Neuronal stem cell (in vitro differentiated cells): Measurements from ENCODE around the gene NATD1.

ENCODE experiments used
- DNase-seq: peaks from one replicate; pipeline ENCODE4 v3.0.0-alpha.2; 2013; ENCODE audit warnings: low spot score
- H2AFZ ChIP-seq: one replicate; pipeline ENCODE4 v1.6.1; 2013; ENCODE audit warnings: mild to moderate bottlenecking, low read length, inconsistent platforms
- H2AK5ac ChIP-seq: 2 replicates; pipeline ENCODE4 v1.6.1; 2013; ENCODE audit warnings: low read depth, mild to moderate bottlenecking, inconsistent platforms, low read length, moderate library complexity, mixed read lengths
- H2BK120ac ChIP-seq: 2 replicates; pipeline ENCODE4 v1.6.1; 2013; ENCODE audit warnings: low read depth, mild to moderate bottlenecking, inconsistent platforms, low read length, moderate library complexity, mixed read lengths
- H2BK12ac ChIP-seq: one replicate; pipeline ENCODE4 v1.6.1; 2013; ENCODE audit warnings: low read length, inconsistent platforms
- H2BK15ac ChIP-seq: 2 replicates; pipeline ENCODE4 v1.6.1; 2013; ENCODE audit warnings: mild to moderate bottlenecking, low read length, inconsistent platforms, mixed read lengths
- H2BK5ac ChIP-seq: one replicate; pipeline ENCODE4 v1.6.1; 2013; ENCODE audit warnings: inconsistent platforms, mild to moderate bottlenecking, low read length, moderate library complexity
- H3K14ac ChIP-seq: one replicate; pipeline ENCODE4 v1.6.1; 2013; ENCODE audit warnings: low read length, inconsistent platforms
- H3K18ac ChIP-seq: 2 replicates; pipeline ENCODE4 v1.6.1; 2013; ENCODE audit warnings: low read length, inconsistent platforms
- H3K23ac ChIP-seq: 2 replicates; pipeline ENCODE4 v1.6.1; 2013; ENCODE audit warnings: low read depth, mild to moderate bottlenecking, mixed read lengths, low read length, inconsistent platforms; ENCODE audit not compliant: poor library complexity
- H3K27ac ChIP-seq: replicated peaks from 3 replicates; pipeline ENCODE4 v1.5.1; 2013; ENCODE audit warnings: low read length, inconsistent platforms
- H3K27me3 ChIP-seq, 3 experiments: 2 replicates each; pipeline ENCODE4 v1.6.1; 2013; ENCODE audit warnings: low read length in 3 of 3, mild to moderate bottlenecking in 2 of 3, inconsistent platforms in 1 of 3, low read depth in 1 of 3, mixed read lengths in 1 of 3, moderate library complexity in 1 of 3; ENCODE audit not compliant: control insufficient read depth in 3 of 3, insufficient read depth in 3 of 3
- H3K36me3 ChIP-seq, 2 donors: replicated peaks in 1 of 2; 2 replicates each; pipeline ENCODE4 v1.6.1; 2013; ENCODE audit warnings: low read length in 2 of 2; ENCODE audit not compliant: control insufficient read depth in 2 of 2, insufficient read depth in 2 of 2
- H3K4ac ChIP-seq: 2 replicates; pipeline ENCODE4 v1.6.1; 2013; ENCODE audit warnings: inconsistent platforms, mild to moderate bottlenecking, low read length, moderate library complexity
- H3K4me1 ChIP-seq, 2 donors: 1 replicate in 1 of 2; 2 replicates in 1 of 2; pipeline ENCODE4 v1.6.1; 2013; ENCODE audit warnings: low read length in 2 of 2, low read depth in 1 of 2; ENCODE audit not compliant: control insufficient read depth in 2 of 2, insufficient read depth in 1 of 2
- H3K4me2 ChIP-seq: one replicate; pipeline ENCODE4 v1.6.1; 2013; ENCODE audit warnings: mild to moderate bottlenecking, low read length, inconsistent platforms; ENCODE audit not compliant: insufficient read depth, poor library complexity, severe bottlenecking
- H3K4me3 ChIP-seq, 2 donors: 2 replicates each; pipeline ENCODE4 v1.5.1; 2013; ENCODE audit warnings: low read length in 2 of 2, mild to moderate bottlenecking in 2 of 2, inconsistent platforms in 1 of 2, moderate library complexity in 1 of 2
- H3K79me1 ChIP-seq: one replicate; pipeline ENCODE4 v1.6.1; 2013; ENCODE audit warnings: low read depth, mild to moderate bottlenecking, inconsistent platforms, low read length, moderate library complexity
- H3K9ac ChIP-seq: one replicate; pipeline ENCODE4 v1.6.1; 2013; ENCODE audit warnings: mild to moderate bottlenecking, low read depth, low read length, inconsistent platforms; ENCODE audit not compliant: poor library complexity
- H3K9me3 ChIP-seq, 2 donors: replicated peaks in 1 of 2; 2 replicates each; pipeline versions ENCODE3 to v1.6.1; 2013; ENCODE audit warnings: low read length in 2 of 2, mild to moderate bottlenecking in 2 of 2, inconsistent platforms in 1 of 2, low read depth in 1 of 2, mixed read lengths in 1 of 2, moderate library complexity in 1 of 2; ENCODE audit not compliant: control insufficient read depth in 2 of 2, insufficient read depth in 1 of 2
- H4K8ac ChIP-seq: one replicate; pipeline ENCODE4 v1.6.1; 2013; ENCODE audit warnings: low read depth, mild to moderate bottlenecking, inconsistent platforms, low read length, moderate library complexity
- H4K91ac ChIP-seq: one replicate; pipeline ENCODE4 v1.6.1; 2013; ENCODE audit warnings: low read length, low read depth, mild to moderate bottlenecking, inconsistent platforms; ENCODE audit not compliant: poor library complexity
- WGBS, 2 donors: extraction: QIAGEN DNeasy Blood & Tissue Kit; methylation state at CpG; one replicate each; pipeline ENCODE4 v1.1.7; 2013; ENCODE audit warnings: missing lambda C conversion rate in 2 of 2, mixed read lengths in 1 of 2; ENCODE audit not compliant: insufficient read length in 2 of 2, insufficient replicate concordance in 1 of 2; ENCODE audit errors: extremely low coverage in 2 of 2; 5-methylcytosine and 5-hydroxymethylcytosine counted together

Gene NATD1

GRCh38 chr17:21201874-21202273 lies 51.3 kb downstream of the NATD1 start:
- no peak overlapping the region for H2AK5ac ChIP-seq
- H3K23ac ChIP-seq = no peak overlapping the region
- no peak overlapping the region for H3K9ac ChIP-seq
- no peak overlapping the region for H2BK15ac ChIP-seq
- H3K18ac ChIP-seq = no peak overlapping the region
- H3K4me3 ChIP-seq = no peak overlapping the region
- DNase-seq = no peak
- no peak overlapping the region for H2AFZ ChIP-seq
- H2BK120ac ChIP-seq = no peak overlapping the region
- no peak overlapping the region for H4K91ac ChIP-seq
- no peak overlapping the region for H4K8ac ChIP-seq
- peaks cover 10 to 18% of the 10 kb centered on the region in 2 donors for H3K4me1 ChIP-seq
- H3K9me3 ChIP-seq = no peaks in the 10 kb centered on the region
- no peak overlapping the region for H2BK12ac ChIP-seq
- H3K4ac ChIP-seq = no peak overlapping the region
- WGBS, 2 donors = no CpG with 5 or more reads among the region's 11 CpGs
- no peaks in the 10 kb centered on the region for H3K27me3 ChIP-seq
- H3K36me3 ChIP-seq = peaks cover 13 to 56% of the 10 kb centered on the region in 2 donors
- no peak overlapping the region for H3K27ac ChIP-seq
- no peak overlapping the region for H3K14ac ChIP-seq
- H3K4me2 ChIP-seq = no peak overlapping the region
- peaks cover 17% of the 10 kb centered on the region for H3K79me1 ChIP-seq
- H2BK5ac ChIP-seq = no peak overlapping the region

DNA sequence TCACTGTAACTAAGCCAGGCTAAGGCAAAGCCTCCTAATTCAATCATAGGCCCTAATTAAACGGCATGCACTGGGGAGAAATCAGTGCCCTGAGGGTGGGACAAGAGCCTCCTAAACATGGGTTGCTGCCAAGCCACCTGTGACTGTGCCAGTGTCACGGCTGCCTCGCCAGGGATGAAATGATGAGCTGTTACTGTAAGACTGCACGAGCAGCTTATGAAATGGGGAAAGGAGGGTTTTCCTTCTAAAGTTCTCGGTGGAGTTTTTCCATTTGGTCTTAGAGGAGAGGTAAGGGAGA lies 52.0 kb downstream of the NATD1 start:
- no peak overlapping the region for H2BK15ac ChIP-seq
- no peak overlapping the region for H3K18ac ChIP-seq
- no peak overlapping the region for H3K4ac ChIP-seq
- peaks cover 17% of the 10 kb centered on the region for H3K79me1 ChIP-seq
- H4K91ac ChIP-seq = no peak overlapping the region
- no peak overlapping the region for H3K4me2 ChIP-seq
- no peak overlapping the region for H3K4me3 ChIP-seq
- peaks cover 13 to 56% of the 10 kb centered on the region in 2 donors for H3K36me3 ChIP-seq
- H2BK12ac ChIP-seq = no peak overlapping the region
- peaks cover 10 to 18% of the 10 kb centered on the region in 2 donors for H3K4me1 ChIP-seq
- no peaks in the 10 kb centered on the region for H3K27me3 ChIP-seq
- H4K8ac ChIP-seq = no peak overlapping the region
- H2AK5ac ChIP-seq = no peak overlapping the region
- H2AFZ ChIP-seq = no peak overlapping the region
- no peak overlapping the region for H2BK120ac ChIP-seq
- no peak overlapping the region for H3K9ac ChIP-seq
- no peak overlapping the region for H3K27ac ChIP-seq
- H3K23ac ChIP-seq = no peak overlapping the region
- no peak overlapping the region for H2BK5ac ChIP-seq
- DNase-seq = no peak
- WGBS, 2 donors = no CpG with 5 or more reads among the region's 5 CpGs
- no peaks in the 10 kb centered on the region for H3K9me3 ChIP-seq
- H3K14ac ChIP-seq = no peak overlapping the region

DNA sequence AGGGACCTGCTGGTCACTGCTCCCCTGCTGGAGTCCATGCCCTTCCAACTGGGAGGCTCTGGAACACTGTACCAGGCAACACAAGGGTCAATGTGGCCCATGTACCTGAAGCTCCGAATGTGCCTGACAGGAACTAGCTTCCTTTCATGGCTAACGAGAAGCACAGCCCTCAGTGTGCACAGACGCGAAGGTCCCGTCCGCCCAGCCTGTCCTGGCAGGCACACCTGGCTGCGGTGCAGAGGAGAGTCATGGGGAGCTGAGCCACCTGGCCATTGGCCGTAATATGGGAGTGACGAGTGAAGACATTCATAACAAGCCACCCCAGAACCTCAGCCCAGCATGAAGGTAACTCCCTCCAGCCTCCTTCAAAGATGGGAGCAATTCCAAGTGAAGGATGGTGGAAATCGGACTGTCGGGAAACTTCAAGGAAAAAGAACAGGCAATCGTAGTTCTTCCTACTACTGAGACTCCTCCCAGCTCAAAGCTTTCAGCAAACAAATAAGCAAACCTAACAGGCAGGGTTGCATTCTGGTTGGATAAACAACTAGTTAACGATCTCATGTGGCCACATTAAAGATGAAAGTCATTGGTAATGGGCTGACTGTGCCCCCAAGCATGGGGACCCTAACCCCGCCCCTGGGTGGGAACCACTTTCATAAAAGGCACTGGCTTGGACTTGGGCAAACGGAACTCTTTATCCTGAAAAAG lies 52.5 kb downstream of the NATD1 start:
- H4K91ac ChIP-seq = no peak overlapping the region
- no peak overlapping the region for H3K9ac ChIP-seq
- H2BK5ac ChIP-seq = no peak overlapping the region
- H3K4me2 ChIP-seq = no peak overlapping the region
- no peak overlapping the region for H3K18ac ChIP-seq
- no peak overlapping the region for H3K14ac ChIP-seq
- no peak for DNase-seq
- no peak overlapping the region for H2AFZ ChIP-seq
- H3K27ac ChIP-seq = no peak overlapping the region
- no peak overlapping the region for H3K23ac ChIP-seq
- no CpG with 5 or more reads among the region's 15 CpGs for WGBS, 2 donors
- H3K27me3 ChIP-seq = no peaks in the 10 kb centered on the region
- H2BK15ac ChIP-seq = no peak overlapping the region
- H3K36me3 ChIP-seq = peaks cover 13 to 57% of the 10 kb centered on the region in 2 donors
- peak overlapping the region in 1 of 2 donors; percentile 35 for H3K4me3 ChIP-seq
- H3K9me3 ChIP-seq = no peaks in the 10 kb centered on the region
- H4K8ac ChIP-seq = no peak overlapping the region
- H3K79me1 ChIP-seq = peaks cover 17% of the 10 kb centered on the region
- H3K4me1 ChIP-seq = peaks cover 10 to 18% of the 10 kb centered on the region in 2 donors
- no peak overlapping the region for H2BK12ac ChIP-seq
- no peak overlapping the region for H3K4ac ChIP-seq
- no peak overlapping the region for H2BK120ac ChIP-seq
- no peak overlapping the region for H2AK5ac ChIP-seq

DNA sequence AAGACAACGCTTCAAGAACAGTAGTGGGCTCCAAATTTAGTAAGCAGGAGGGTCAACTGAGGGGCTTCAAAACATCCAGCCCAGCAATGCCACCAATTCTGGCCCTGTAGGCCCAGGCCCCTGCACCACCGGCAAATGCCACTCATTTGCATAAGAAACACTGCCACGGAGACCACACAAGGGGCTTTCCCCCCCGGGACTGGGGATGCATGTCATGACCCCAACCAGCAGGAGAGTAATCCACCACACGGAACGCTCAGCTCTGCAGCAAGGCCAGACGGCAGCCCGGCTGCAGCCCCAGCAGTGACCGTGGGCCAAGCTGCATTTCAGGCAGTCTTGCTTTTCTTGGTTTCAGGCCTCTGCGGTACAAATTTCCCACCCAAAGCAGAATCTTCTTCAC lies 53.4 kb downstream of the NATD1 start:
- Histone ChIP-seq H3K9ac (no peak overlapping the region), H2AK5ac (no peak overlapping the region), H3K18ac (no peak overlapping the region), H2BK120ac (no peak overlapping the region), H4K91ac (no peak overlapping the region), H2AFZ (no peak overlapping the region), H2BK12ac (no peak overlapping the region), H3K4me3 (no peak overlapping the region), H4K8ac (no peak overlapping the region), H3K9me3 (no peaks in the 10 kb centered on the region), H2BK5ac (no peak overlapping the region), H3K4ac (no peak overlapping the region), H2BK15ac (no peak overlapping the region), H3K27ac (no peak overlapping the region), H3K79me1 (peaks cover 17% of the 10 kb centered on the region), H3K27me3 (no peaks in the 10 kb centered on the region), H3K14ac (no peak overlapping the region), H3K36me3 (peaks cover 13 to 60% of the 10 kb centered on the region in 2 donors), H3K23ac (no peak overlapping the region), H3K4me1 (peaks cover 10 to 18% of the 10 kb centered on the region in 2 donors), H3K4me2 (no peak overlapping the region)
- no CpG with 5 or more reads among the region's 10 CpGs for WGBS, 2 donors
- DNase-seq = no peak
